ENCODE measurements around the gene BCKDHB.

Gene BCKDHB

DNA sequence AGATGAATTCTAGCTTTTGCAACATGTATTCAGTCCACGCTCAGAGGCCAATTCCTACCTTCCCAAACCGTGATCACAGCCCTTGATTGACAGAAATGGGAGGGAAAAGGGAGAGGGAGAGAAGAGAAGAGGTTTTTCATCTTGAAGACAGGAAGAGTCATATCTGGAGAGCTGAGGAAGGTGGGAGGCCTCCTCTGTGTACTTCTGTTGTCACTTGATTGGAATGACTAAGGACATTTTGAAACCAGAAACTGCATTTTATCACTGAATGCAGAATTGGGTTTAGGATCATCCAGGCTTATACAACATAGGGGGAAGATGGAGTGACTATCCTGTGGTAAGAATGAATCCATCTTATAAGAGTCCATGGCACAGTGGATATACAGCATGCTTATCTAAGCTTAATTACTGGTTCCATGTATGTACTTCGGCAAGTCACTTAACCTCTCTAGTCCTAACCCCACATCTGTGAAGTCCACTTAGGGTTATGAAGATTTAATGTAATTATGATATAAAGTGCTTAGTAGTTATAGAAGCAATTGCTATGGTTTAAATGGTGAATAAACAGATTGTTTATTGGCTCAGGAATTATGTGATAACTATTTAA lies 144.0 kb downstream of the BCKDHB start:
- DNase-seq (ENCODE audit: low spot score) = no peak
- H3K27ac ChIP-seq = no peak overlapping the region
- no peak overlapping the region for H3K4me3 ChIP-seq
- TF ChIP-seq, protein P1, sequence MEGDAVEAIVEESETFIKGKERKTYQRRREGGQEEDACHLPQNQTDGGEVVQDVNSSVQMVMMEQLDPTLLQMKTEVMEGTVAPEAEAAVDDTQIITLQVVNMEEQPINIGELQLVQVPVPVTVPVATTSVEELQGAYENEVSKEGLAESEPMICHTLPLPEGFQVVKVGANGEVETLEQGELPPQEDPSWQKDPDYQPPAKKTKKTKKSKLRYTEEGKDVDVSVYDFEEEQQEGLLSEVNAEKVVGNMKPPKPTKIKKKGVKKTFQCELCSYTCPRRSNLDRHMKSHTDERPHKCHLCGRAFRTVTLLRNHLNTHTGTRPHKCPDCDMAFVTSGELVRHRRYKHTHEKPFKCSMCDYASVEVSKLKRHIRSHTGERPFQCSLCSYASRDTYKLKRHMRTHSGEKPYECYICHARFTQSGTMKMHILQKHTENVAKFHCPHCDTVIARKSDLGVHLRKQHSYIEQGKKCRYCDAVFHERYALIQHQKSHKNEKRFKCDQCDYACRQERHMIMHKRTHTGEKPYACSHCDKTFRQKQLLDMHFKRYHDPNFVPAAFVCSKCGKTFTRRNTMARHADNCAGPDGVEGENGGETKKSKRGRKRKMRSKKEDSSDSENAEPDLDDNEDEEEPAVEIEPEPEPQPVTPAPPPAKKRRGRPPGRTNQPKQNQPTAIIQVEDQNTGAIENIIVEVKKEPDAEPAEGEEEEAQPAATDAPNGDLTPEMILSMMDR (IDR thresholded peaks at IDR 0.05) = no peak

DNA sequence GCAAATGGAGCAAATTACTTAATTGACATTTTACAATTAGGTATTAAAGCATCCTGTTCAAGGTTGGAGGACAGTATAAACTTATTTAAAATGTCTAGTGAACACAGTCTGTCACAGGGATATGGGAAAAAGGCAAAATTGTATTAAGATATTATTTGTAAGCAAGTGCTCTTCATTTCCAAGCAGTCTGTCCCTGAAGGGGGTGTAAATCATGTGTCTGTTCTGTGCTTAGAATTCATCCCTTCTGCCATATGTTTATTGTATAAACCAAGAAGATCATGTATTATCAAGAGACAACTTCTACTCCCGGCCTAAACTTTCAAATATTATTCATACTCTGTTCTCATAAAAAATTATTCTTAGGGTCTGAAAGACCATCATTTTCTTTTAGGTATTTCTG lies 144.8 kb downstream of the BCKDHB start:
- Histone ChIP-seq H3K4me3 (no peak overlapping the region), H3K27ac (no peak overlapping the region)
- TF ChIP-seq, protein P1 (IDR thresholded peaks at IDR 0.05) = no peak
- no peak for DNase-seq (ENCODE audit: low spot score)

DNA sequence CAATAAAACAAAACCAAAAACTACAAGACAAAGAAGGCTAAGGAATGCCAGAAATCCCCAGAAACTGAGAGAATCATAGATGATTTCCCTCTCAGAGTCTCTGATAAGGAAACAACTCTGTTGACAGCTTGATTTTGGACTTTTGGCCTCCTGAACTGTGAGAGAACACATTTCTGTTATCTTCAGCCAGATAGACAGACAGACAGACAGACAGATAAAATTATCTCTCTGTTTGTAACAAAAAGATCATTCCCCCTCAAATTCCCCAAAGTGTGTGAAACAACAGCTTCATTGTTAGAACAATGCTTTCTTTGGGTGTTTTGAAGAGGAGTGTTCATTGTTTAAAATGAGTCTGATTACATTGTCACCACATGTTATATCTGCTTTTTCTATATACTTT lies 148.2 kb downstream of the BCKDHB start:
- no peak overlapping the region for H3K4me3 ChIP-seq
- no peak overlapping the region for H3K27ac ChIP-seq
- TF ChIP-seq, protein P1 (IDR thresholded peaks at IDR 0.05) = no peak
- DNase-seq (ENCODE audit: low spot score) = no peak

DNA sequence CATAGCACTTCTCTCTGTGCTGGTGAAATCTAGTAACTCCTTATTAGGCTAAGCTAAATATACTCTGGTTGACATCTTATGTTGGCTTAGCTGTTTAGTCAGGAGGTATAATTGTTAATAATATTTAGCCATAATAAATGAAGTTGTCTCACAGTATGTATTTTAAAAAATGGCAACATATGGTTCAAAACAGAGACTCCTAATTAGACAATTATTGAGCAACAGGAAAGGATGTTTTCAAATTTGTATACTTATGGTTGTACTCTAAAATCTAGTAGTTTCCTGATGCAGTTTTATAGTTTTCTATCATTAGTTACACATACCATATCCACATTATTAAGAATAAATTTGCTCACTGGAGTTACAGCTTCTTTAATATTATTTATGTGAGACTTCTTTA lies 150.2 kb downstream of the BCKDHB start:
- no peak overlapping the region for H3K4me3 ChIP-seq
- TF ChIP-seq, protein P1 (IDR thresholded peaks at IDR 0.05) = no peak
- no peak for DNase-seq (ENCODE audit: low spot score)
- H3K27ac ChIP-seq = no peak overlapping the region

DNA sequence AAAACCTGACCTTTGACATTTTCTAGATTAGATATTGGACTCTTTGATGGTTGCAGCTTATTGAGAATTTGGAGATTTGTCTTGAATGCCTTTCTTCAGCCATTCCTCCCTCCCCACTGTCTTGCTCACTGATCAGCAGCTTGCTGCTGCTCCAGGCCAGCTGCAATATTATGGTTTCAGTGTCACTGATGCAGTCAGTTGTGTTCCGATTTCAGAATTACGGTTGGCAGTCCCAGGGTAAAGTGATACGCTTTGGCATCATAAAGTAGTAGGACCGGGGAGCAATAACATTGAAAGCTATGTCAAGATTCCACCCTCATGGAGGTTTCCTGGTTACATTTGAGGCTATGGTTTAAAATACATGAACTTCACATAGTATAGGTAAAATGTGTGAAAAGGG lies 152.6 kb downstream of the BCKDHB start:
- no peak for DNase-seq (ENCODE audit: low spot score)
- no peak overlapping the region for H3K4me3 ChIP-seq
- no peak overlapping the region for H3K27ac ChIP-seq
- TF ChIP-seq, protein P1 (IDR thresholded peaks at IDR 0.05) = no peak

DNA sequence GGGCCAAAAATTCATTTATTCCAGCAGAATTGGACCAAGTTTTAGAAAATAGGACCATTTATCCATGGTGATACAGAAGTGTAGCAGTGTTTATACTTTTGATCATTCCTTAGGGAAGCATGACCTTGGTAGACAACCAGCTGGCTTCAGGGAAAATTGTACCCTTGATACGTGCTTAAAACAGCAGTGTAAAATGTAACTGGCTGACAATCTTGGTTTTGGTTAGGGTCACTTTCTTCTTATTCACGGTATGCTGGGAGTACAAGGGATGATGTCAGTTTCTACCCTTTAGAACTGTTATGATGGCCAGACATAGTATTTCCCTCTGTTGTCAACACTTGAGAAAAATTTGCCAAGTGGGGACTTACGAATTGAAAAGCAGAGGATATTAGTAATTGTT lies 157.1 kb downstream of the BCKDHB start:
- no peak for DNase-seq (ENCODE audit: low spot score)
- TF ChIP-seq, protein P1 (IDR thresholded peaks at IDR 0.05) = no peak

DNA sequence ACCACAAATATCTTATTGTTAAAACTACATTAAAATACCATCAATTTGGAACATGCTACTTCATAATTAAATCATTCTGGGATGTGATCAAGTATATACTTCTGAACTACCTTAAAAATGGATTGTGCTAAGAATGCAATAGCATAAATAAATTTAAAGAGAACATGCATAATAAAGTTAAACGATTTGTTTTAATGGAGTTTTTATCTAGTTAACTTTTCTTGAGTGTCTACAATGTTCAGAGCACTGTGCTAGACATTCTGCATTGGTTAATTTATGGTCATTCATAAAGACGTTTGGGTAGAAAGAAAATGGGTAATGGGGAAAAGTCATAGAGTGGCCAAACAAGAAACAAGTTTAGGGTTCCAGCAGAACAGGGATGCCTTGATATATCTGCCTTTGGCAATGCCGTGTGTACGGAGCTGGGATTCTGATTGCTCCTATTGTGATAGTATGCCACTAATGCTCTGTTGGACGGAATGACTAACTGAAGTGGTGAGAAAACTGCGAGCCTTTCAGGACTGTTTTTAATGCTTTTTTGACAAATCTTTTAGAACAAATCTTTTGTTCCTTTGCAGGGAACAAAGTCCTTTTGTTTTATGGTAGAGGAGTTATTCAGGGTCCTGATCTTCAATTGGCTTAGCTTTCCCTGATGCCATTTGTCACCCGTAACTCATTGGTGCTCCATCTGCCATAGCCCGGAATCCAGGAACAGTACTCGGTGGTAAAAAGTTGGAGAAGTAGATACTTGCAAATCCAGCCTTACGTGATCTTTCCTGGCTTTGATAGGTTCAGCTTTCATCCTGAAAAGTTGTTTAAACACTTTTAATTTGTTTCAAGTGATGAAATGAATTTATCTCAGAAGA lies 162.6 kb downstream of the BCKDHB start:
- H3K4me3 ChIP-seq = no peak overlapping the region
- TF ChIP-seq, protein P1 (IDR thresholded peaks at IDR 0.05) = no peak
- no peak for DNase-seq (ENCODE audit: low spot score)
- no peak overlapping the region for H3K27ac ChIP-seq

More for the DNA sequence above, 157.1 kb downstream of the BCKDHB start:
- no peak overlapping the region for H3K27ac ChIP-seq
- no peak overlapping the region for H3K4me3 ChIP-seq

Measured in coronary artery (tissue), 2 donors.